Lower leg skin (tissue), 4 donors: ENCODE data around the gene CXCR5. TPM values are rescaled to one million over a fixed set of nuclear protein-coding genes. Genes with fewer than 3 reads are reported as not detected.

Experiments used
- DNase-seq, 2 donors: peaks; one replicate each; pipeline ENCODE4 v3.0.0-alpha.2; 2019; ENCODE audit warnings: low spot score in 2 of 2
- H3K4me3 ChIP-seq: fragments of 200-600 bp; sonication (generic); 2 replicates; pipeline ENCODE4 v1.5.1; 2017; ENCODE audit warnings: mild to moderate bottlenecking, low read depth; ENCODE audit not compliant: poor library complexity, severe bottlenecking
- POLR2A ChIP-seq, 2 donors: fragments of 450-650 bp; IDR thresholded peaks; one replicate each; pipeline ENCODE4 v1.6.1; 2016 to 2017; ENCODE audit warnings: antibody characterized with exemption in 2 of 2, mild to moderate bottlenecking in 1 of 2, moderate library complexity in 1 of 2
- WGBS, 2 donors: methylation state at CpG; one replicate each; pipeline ENCODE4 v1.1.5; 2018; 5-methylcytosine and 5-hydroxymethylcytosine counted together
- intact Hi-C: fragments of 100-400 bp; cut with DNase I; formaldehyde crosslinking; loops from one replicate; pipeline ENCODE4 v1.15.0; 2023; ENCODE audit warnings: low total_unique reads
- total RNA-seq, 4 donors: library from RNA; depleted of rRNA; stranded (reverse); fragments of >200 nt; gene quantifications; one replicate each; pipeline ENCODE4 v1.1.0, GENCODE V29; 2016
- TF ChIP-seq, protein P1 (sequence below), 3 donors: fragments of 450-650 bp; IDR thresholded peaks; one replicate each; pipeline ENCODE4 v1.5.1; 2016; ENCODE audit warnings: antibody characterized with exemption in 3 of 3, mild to moderate bottlenecking in 3 of 3, moderate library complexity in 2 of 3

CXCR5 gene
- total RNA-seq, 4 donors from 2014 or later, result not detected

DNA sequence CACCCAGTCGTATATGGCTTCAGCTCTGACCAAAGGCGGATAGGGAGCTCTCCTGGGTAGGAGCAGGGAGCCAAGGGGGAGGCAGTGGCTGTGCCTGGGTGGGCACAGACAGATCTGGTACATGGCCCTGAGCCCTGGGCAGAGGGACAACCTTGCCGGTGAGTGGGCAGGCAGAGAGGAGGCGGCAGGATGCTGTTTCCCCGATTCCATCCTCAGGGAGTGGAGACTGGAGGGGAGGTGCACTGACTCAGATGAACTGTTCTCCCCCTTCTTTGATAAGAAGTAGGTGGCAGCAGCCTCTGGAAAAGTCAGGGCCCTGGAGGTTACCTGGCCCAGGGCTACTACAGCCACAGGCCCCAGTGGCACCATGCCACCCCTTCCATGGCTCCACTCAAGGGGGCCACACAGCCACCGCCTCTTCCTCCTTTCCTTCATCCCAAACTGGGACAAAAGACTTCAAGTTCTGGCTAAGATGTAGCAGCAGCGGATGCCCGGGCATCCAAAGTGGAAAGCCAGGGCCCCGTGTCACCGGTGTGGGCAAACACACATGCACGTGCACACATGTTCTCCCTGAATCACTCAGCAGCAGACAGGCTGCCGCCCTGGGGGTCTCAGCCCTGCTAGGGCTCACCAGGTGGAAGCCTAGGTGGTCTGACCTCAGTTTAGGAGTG, 13.4 kb downstream of the CXCR5 start:
- intact Hi-C loops, result no loop called here
- 67 to 69% methylated on average over 12 of the region's 12 CpGs for WGBS, 2 donors
- no peak overlapping the region for H3K4me3 ChIP-seq
- TF ChIP-seq, protein P1, sequence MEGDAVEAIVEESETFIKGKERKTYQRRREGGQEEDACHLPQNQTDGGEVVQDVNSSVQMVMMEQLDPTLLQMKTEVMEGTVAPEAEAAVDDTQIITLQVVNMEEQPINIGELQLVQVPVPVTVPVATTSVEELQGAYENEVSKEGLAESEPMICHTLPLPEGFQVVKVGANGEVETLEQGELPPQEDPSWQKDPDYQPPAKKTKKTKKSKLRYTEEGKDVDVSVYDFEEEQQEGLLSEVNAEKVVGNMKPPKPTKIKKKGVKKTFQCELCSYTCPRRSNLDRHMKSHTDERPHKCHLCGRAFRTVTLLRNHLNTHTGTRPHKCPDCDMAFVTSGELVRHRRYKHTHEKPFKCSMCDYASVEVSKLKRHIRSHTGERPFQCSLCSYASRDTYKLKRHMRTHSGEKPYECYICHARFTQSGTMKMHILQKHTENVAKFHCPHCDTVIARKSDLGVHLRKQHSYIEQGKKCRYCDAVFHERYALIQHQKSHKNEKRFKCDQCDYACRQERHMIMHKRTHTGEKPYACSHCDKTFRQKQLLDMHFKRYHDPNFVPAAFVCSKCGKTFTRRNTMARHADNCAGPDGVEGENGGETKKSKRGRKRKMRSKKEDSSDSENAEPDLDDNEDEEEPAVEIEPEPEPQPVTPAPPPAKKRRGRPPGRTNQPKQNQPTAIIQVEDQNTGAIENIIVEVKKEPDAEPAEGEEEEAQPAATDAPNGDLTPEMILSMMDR (IDR thresholded peaks at IDR 0.05), result no peak
- TF ChIP-seq POLR2A (IDR thresholded peaks at IDR 0.05), result no peak
- no peak for DNase-seq

DNA sequence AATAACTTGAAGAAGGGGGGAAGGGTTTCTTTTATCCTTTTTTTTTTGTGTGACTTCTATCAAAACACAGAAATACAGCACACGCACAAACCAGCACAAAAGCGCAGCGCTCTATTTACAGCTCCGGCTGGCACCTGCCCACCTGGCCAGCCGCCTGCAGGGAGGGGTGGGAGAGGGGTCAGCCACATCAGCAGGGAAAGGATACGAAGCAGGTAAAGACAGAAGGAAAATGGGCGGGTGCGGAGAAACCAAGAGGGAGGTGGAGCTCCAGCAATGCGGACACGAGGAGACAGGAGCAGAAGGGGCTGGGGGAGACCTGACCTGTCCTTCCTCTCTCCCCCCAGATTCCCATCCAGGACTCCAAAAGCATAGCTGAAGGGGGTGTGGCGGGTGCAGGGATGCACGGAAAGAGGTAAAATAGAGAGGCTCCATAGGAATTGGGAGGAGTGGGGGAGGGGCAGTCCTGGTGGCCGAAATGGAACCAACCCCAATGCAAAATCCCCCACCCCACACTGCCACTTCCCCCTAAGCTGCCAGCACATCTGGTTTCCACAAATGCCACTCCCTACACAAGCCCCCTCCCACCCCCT, 14.1 kb downstream of the CXCR5 start:
- no peak for DNase-seq
- H3K4me3 ChIP-seq, result no peak overlapping the region
- intact Hi-C loops, result no loop called here
- TF ChIP-seq POLR2A (IDR thresholded peaks at IDR 0.05), result no peak
- TF ChIP-seq, protein P1 (IDR thresholded peaks at IDR 0.05), result no peak
- WGBS, 2 donors, result 78 to 79% methylated on average over 13 of the region's 13 CpGs

DNA sequence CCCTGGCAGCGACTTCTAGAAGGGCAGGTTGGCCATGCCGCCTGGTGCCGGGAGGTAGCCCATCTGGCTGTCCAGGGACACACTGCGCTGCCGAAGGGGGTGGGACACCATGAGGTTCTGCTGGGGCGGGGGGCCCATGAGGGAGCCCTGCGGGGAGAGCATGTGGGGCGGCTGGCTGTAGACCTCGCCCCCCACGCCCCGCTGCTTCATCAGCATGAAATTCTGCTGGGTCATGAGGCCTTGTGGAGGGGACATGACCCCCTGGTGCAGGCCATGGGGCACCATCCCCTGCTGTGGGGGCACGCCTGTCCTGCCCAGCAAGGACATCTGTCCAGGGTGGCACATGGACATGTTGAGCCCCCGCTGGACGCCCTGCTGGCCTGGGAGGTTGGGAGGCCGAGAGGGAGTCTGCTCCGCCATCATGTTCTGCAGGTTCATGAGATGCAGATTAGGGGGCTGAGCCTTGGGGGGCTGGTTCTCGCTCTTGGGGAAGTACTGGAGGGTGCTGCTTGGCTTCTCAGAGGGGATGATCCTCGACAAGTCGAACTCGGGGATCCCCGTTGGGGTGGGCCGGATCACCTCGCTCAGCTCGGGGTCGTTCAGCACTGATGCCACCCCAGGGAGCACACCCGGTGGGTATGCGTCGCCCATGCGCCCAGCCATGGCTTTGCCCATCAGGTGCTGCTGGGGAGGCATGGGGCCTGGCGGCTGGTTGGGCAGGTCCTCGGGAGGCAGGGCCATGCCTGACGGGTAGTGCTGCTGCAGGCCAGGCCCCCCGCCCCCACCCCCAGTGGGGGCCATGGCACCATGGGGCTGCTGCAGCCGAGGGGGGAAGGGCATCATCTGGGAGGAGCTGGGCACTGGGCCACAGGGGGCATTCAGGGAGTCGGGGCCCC, 15.0 kb downstream of the CXCR5 start:
- TF ChIP-seq POLR2A (IDR thresholded peaks at IDR 0.05), result no peak
- TF ChIP-seq, protein P1 (IDR thresholded peaks at IDR 0.05), result no peak
- H3K4me3 ChIP-seq, result no peak overlapping the region
- 86 to 87% methylated on average over 30 to 33 of the region's 35 CpGs for WGBS, 2 donors
- intact Hi-C loops, result no loop called here
- no peak for DNase-seq

DNA sequence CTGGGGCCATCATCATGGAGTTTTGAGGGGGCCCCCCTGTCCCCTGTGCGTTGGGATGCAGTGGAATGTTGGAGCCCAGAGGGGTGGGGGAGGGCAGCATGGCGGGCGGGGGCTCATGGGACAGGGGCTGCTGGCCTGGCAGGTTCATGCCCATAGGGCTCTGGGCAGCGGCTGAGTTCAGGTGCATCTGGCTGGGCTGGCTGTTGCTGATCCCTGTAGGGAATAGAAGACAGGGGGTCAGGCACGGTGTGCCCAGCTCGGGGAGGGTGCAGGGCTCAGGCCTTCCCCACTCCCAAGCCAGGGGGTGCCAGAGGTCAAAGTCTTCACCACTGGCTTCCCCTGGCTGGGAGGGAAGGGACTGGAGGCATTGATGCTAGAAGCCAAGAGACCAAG, 15.6 kb downstream of the CXCR5 start:
- TF ChIP-seq, protein P1 (IDR thresholded peaks at IDR 0.05), result no peak
- TF ChIP-seq POLR2A (IDR thresholded peaks at IDR 0.05), result no peak
- H3K4me3 ChIP-seq, result no peak overlapping the region
- intact Hi-C loops, result no loop called here
- WGBS, 2 donors, result 86 to 87% methylated on average over 6 of the region's 6 CpGs
- DNase-seq, result no peak

DNA sequence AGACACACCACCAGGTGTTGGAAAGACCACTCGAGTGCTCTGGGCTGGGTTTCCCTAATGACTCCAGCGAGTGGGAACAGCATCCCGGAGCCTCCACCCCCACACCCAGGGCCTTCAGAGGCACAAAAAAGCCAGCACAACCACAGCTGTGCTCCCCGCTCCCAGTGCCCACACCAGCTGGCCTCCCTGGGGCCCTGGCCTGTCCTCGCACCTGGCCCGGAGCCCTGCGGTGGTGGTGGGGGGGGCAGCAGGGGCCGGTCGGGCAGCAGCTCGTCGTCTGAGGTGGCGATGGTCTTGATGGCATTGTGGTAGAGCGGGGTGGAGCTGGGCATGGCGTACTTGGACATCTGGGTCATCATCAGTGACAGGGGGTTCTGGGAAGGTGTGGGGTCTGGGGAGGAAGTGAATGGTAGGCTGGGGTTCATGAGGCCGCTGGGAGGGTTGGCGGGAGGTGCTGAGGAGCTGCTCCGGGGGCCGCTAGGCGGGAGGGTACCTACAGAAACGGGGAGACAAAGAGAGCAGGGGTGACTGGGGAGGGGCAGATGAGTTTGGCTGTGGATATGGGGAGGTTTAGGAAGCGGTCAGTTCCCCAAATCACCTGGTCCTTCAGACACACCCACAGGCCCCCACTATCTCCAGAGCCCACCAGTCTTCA, 16.1 kb downstream of the CXCR5 start:
- no peak overlapping the region for H3K4me3 ChIP-seq
- intact Hi-C loops, result loop anchor here (5.0 kb wide), 1 partner anchor 52 kb away; no protein-coding TSS in a partner anchor
- 81 to 83% methylated on average over 20 to 21 of the region's 21 CpGs for WGBS, 2 donors
- no peak for DNase-seq
- no peak for TF ChIP-seq POLR2A (IDR thresholded peaks at IDR 0.05)
- TF ChIP-seq, protein P1 (IDR thresholded peaks at IDR 0.05), result no peak
